DOHH2 (cell line): ENCODE results near the gene TXNDC11.

Experiments
- H3F3A ChIP-seq: fragments of 200-600 bp; sonication (generic), shearing (Covaris generic); 2 replicates; pipeline ENCODE4 v1.6.0; 2016; ENCODE audit warnings: antibody characterized with exemption, mild to moderate bottlenecking; ENCODE audit not compliant: control insufficient read depth, insufficient read depth
- H3K27ac ChIP-seq: fragments of 200-600 bp; sonication (generic); 2 replicates; pipeline ENCODE4 v1.5.1; 2014; ENCODE audit warnings: low read depth, mild to moderate bottlenecking, low read length, moderate library complexity
- H3K27me3 ChIP-seq: fragments of 200-600 bp; sonication (generic); 2 replicates; pipeline ENCODE4 v1.6.1; 2014; ENCODE audit warnings: mild to moderate bottlenecking, low read length, mixed read lengths; ENCODE audit not compliant: control insufficient read depth
- H3K36me3 ChIP-seq: fragments of 200-600 bp; sonication (generic); 2 replicates; pipeline ENCODE4 v1.6.1; 2014; ENCODE audit warnings: mild to moderate bottlenecking, low read length, moderate library complexity, mixed read lengths; ENCODE audit not compliant: control insufficient read depth
- H3K4me1 ChIP-seq: fragments of 200-600 bp; sonication (generic); 2 replicates; pipeline ENCODE4 v1.6.1; 2014; ENCODE audit warnings: mild to moderate bottlenecking, low read length, mixed read lengths; ENCODE audit not compliant: control insufficient read depth
- H3K4me2 ChIP-seq: fragments of 200-600 bp; sonication (generic); 2 replicates; pipeline ENCODE4 v1.6.0; 2014; ENCODE audit warnings: mild to moderate bottlenecking, low read length, moderate library complexity
- H3K4me3 ChIP-seq: fragments of 200-600 bp; sonication (generic); 2 replicates; pipeline ENCODE4 v1.5.1; 2014; ENCODE audit warnings: mild to moderate bottlenecking, low read length, mixed read lengths
- H3K79me2 ChIP-seq: fragments of 200-600 bp; sonication (generic); 2 replicates; pipeline ENCODE4 v1.6.1; 2014; ENCODE audit warnings: mild to moderate bottlenecking, low read length, mixed read lengths; ENCODE audit not compliant: control insufficient read depth
- H3K9me2 ChIP-seq: fragments of 200-600 bp; sonication (generic); replicated peaks from 2 replicates; pipeline ENCODE4 v1.6.1; 2014; ENCODE audit warnings: mild to moderate bottlenecking, low read length, mixed read lengths; ENCODE audit not compliant: control insufficient read depth
- H3K9me3 ChIP-seq: fragments of 200-600 bp; sonication (generic); 2 replicates; pipeline ENCODE4 v1.6.1; 2014; ENCODE audit warnings: antibody characterized with exemption, low read length, mixed read lengths; ENCODE audit not compliant: control insufficient read depth, insufficient read depth
- H4K20me1 ChIP-seq: fragments of 200-600 bp; sonication (generic); 2 replicates; pipeline ENCODE4 v1.6.0; 2014; ENCODE audit warnings: low read depth, mild to moderate bottlenecking, antibody characterized with exemption, low read length, moderate library complexity; ENCODE audit not compliant: control insufficient read depth, insufficient read depth
- CTCF ChIP-seq: fragments of 200-600 bp; sonication (generic); IDR thresholded peaks from one replicate; pipeline ENCODE4 v1.5.1; 2014; ENCODE audit warnings: antibody characterized with exemption, mild to moderate bottlenecking, low read depth, low read length; ENCODE audit not compliant: poor library complexity, severe bottlenecking
- EZH2phosphoT487 ChIP-seq: fragments of 200-600 bp; sonication (generic); IDR thresholded peaks from 2 replicates; pipeline ENCODE4 v1.6.1; 2017; ENCODE audit warnings: borderline replicate concordance, mild to moderate bottlenecking, antibody characterized with exemption, low read length, moderate library complexity, mixed read lengths

The TXNDC11 gene

GRCh38 chr16:11729787-11730186 is 12.9 kb downstream of the TXNDC11 start:
- peaks cover 81% of the 10 kb centered on the region for H3K36me3 ChIP-seq
- no peak for TF ChIP-seq EZH2phosphoT487
- TF ChIP-seq CTCF, result no peak
- no peaks in the 10 kb centered on the region for H3K9me3 ChIP-seq
- H3K27ac ChIP-seq, result no peak overlapping the region
- H3K4me2 ChIP-seq, result no peak overlapping the region
- H3K27me3 ChIP-seq, result no peaks in the 10 kb centered on the region
- H3K79me2 ChIP-seq, result peaks cover 21% of the 10 kb centered on the region; the same call in 1 of the 2 replicates
- no peaks in the 10 kb centered on the region for H4K20me1 ChIP-seq
- H3K4me1 ChIP-seq, result peaks cover 11% of the 10 kb centered on the region
- H3K4me3 ChIP-seq, result no peak overlapping the region
- peaks cover 4% of the 10 kb centered on the region for H3F3A ChIP-seq
- no peaks in the 10 kb centered on the region for H3K9me2 ChIP-seq

GRCh38 chr16:11727796-11728543 is 14.7 kb downstream of the TXNDC11 start:
- no peak overlapping the region for H3K27ac ChIP-seq
- H3K79me2 ChIP-seq, result peaks cover 15% of the 10 kb centered on the region; the same call in 1 of the 2 replicates
- no peak overlapping the region for H3K4me2 ChIP-seq
- H3F3A ChIP-seq, result peaks cover 4% of the 10 kb centered on the region
- H4K20me1 ChIP-seq, result no peaks in the 10 kb centered on the region
- TF ChIP-seq EZH2phosphoT487 (no peak), CTCF (no peak)
- no peaks in the 10 kb centered on the region for H3K9me2 ChIP-seq
- no peaks in the 10 kb centered on the region for H3K4me1 ChIP-seq
- no peak overlapping the region for H3K4me3 ChIP-seq
- H3K27me3 ChIP-seq, result no peaks in the 10 kb centered on the region
- H3K36me3 ChIP-seq, result peaks cover 73% of the 10 kb centered on the region
- no peaks in the 10 kb centered on the region for H3K9me3 ChIP-seq

- H3K4me3 ChIP-seq, result no peak overlapping the region
- H3K9me2 ChIP-seq, result no peaks in the 10 kb centered on the region
- H4K20me1 ChIP-seq, result no peaks in the 10 kb centered on the region
- no peaks in the 10 kb centered on the region for H3K4me1 ChIP-seq
- H3K79me2 ChIP-seq, result peaks cover 10% of the 10 kb centered on the region; the same call in 1 of the 2 replicates
- H3K4me2 ChIP-seq, result no peak overlapping the region
- no peak for TF ChIP-seq CTCF
- no peak for TF ChIP-seq EZH2phosphoT487
- peaks cover 66% of the 10 kb centered on the region for H3K36me3 ChIP-seq
- H3F3A ChIP-seq, result peaks cover 4% of the 10 kb centered on the region
- no peak overlapping the region for H3K27ac ChIP-seq
- no peaks in the 10 kb centered on the region for H3K27me3 ChIP-seq
- no peaks in the 10 kb centered on the region for H3K9me3 ChIP-seq
Observed at GRCh38 chr16:11726008-11726407, 16.6 kb downstream of the TXNDC11 start.
